ENCODE results near the gene STK32B. TPM values are rescaled to one million over a fixed set of nuclear protein-coding genes. Genes with fewer than 3 reads are reported as not detected.

STK32B gene
- total RNA-seq, 3 donors from 2014 or later, result 2.2 to 5.0 (median 4.6) TPM

DNA sequence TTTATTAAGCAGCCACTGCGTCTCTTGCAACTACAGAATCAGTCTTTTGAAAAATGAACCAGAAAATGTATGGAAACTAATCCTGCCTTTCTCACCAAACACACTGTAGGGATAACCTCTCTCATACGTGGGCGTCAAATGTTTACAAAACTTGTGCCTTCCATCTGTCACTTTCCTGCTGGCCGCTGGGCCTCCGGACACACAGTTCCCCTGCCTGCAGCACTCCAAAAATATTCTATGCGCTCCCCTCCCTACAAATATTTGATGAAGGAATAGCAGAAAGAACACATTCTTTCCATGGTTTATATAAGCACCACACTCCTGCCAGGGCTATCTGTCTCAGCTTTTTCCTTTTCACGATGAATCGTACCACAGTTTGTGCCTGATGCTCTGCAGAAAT lies 17.1 kb upstream of the STK32B start:
- no peaks in the 10 kb centered on the region for H3K9me3 ChIP-seq
- H3K4me1 ChIP-seq, result no peaks in the 10 kb centered on the region
- intact Hi-C loops (cut with DNase I; ENCODE audit: low total_unique reads), result no loop called here
- TF ChIP-seq POLR2A (IDR thresholded peaks at IDR 0.05), result no peak
- no peak for TF ChIP-seq POLR2AphosphoS5 (IDR thresholded peaks at IDR 0.05)
- no peak for TF ChIP-seq CTCF (IDR thresholded peaks at IDR 0.05)
- no peaks in the 10 kb centered on the region for H3K36me3 ChIP-seq
- peak overlapping the region in 1 of 2 donors; percentile 0 for H3K27ac ChIP-seq
- H3K4me3 ChIP-seq, result no peak overlapping the region
- no peak for DNase-seq (ENCODE audit: low spot score in 2 of 2)
- no peaks in the 10 kb centered on the region for H3K27me3 ChIP-seq

DNA sequence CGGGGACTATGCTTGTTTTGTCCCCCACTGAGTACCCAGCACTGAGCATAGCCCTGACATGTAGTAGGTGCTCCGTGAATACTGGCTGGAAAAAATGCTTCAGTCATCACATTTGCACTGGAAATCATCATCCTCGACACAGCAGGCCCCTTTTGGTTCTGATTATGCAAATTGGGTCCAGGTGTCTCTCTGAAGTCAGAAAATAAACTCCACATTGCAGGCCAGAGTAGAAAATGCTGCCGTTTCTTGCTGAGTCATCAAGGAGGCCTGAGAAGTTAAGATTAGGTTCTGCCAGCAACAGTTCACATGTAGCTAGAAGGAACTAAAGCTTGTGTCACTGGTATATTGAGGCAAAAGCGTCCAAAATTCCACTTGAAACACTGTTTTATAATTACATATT lies 15.0 kb upstream of the STK32B start:
- TF ChIP-seq POLR2A (IDR thresholded peaks at IDR 0.05) (no peak), POLR2AphosphoS5 (IDR thresholded peaks at IDR 0.05) (no peak), CTCF (IDR thresholded peaks at IDR 0.05) (no peak)
- intact Hi-C loops (cut with DNase I; ENCODE audit: low total_unique reads), result no loop called here
- no peaks in the 10 kb centered on the region for H3K9me3 ChIP-seq
- H3K27ac ChIP-seq, result no peak overlapping the region
- no peaks in the 10 kb centered on the region for H3K27me3 ChIP-seq
- DNase-seq (ENCODE audit: low spot score in 2 of 2), result no peak
- H3K4me3 ChIP-seq, result no peak overlapping the region
- no peaks in the 10 kb centered on the region for H3K4me1 ChIP-seq
- no peaks in the 10 kb centered on the region for H3K36me3 ChIP-seq

- no peak overlapping the region for H3K27ac ChIP-seq
- intact Hi-C loops (cut with DNase I; ENCODE audit: low total_unique reads), result no loop called here
- no peaks in the 10 kb centered on the region for H3K4me1 ChIP-seq
- H3K27me3 ChIP-seq, result no peaks in the 10 kb centered on the region
- no peaks in the 10 kb centered on the region for H3K9me3 ChIP-seq
- TF ChIP-seq POLR2AphosphoS5 (IDR thresholded peaks at IDR 0.05) (peak in 1 of 3 donors; percentile 31), POLR2A (IDR thresholded peaks at IDR 0.05) (no peak)
- no peaks in the 10 kb centered on the region for H3K36me3 ChIP-seq
- H3K4me3 ChIP-seq, result no peak overlapping the region
- no peak for DNase-seq (ENCODE audit: low spot score in 2 of 2)
Measured at GRCh38 chr4:5037553-5038551, 13.4 kb upstream of the STK32B start.

DNA sequence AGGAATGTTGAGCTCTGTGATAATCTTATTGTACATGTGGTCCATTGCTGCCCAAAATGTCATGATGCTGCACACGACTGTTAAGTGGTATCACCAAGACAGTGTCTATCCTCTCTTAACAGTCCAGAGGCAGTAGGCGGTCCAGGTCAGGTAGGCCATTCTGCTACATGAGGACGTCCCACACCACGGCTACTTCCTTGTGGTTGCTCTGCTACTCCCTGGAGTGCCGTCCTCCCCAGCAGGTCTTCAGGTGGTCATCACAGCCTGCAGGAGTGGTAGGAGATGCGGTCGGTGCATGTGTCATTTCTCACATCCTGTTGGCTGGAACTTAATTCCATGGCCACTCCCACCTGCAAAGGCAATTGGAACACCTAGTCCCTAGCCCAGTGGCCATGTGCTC lies 11.5 kb upstream of the STK32B start:
- Histone ChIP-seq H3K36me3 (no peaks in the 10 kb centered on the region), H3K4me3 (no peak overlapping the region), H3K4me1 (no peaks in the 10 kb centered on the region), H3K27me3 (no peaks in the 10 kb centered on the region), H3K9me3 (no peaks in the 10 kb centered on the region), H3K27ac (no peak overlapping the region)
- intact Hi-C loops (cut with DNase I; ENCODE audit: low total_unique reads), result no loop called here
- TF ChIP-seq POLR2AphosphoS5 (IDR thresholded peaks at IDR 0.05) (no peak), POLR2A (IDR thresholded peaks at IDR 0.05) (no peak), CTCF (IDR thresholded peaks at IDR 0.05) (no peak)
- no peak for DNase-seq (ENCODE audit: low spot score in 2 of 2)

DNA sequence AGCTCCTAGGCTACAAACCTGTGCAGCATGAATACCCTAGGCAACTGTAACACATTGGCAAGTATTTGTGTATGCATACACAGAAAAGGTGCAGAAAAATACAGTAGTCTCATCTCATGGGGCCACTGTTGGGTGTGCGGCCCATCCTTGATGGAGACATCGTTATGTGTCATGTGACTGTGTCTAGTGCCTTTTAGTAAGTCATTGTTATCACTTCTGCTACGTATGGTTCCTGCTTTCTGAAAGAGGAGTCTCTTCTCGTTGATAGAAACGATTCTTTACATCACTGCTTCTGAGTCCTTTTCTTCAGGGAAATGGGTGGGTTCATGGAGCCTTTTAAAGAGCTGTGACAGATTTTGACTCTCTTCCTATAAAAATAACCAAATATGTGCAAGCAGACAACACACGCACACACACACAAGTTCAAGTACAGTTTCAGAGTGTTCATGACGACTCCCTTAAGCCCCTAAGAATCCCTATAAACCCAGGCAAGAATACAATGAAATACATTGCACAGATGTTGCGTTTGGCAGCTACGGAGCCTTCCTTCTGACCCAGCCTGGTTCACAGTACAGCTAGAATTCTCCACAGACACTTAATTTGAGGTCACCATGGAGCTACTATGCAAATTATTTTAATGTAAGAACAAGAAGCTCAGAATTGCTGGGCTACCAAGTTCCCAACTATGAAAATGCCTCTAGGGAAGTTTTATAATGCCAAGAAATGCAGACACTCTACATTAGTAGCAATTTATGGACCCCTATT lies 10.2 kb upstream of the STK32B start:
- no peak for DNase-seq (ENCODE audit: low spot score in 2 of 2)
- Histone ChIP-seq H3K27me3 (no peaks in the 10 kb centered on the region), H3K36me3 (no peaks in the 10 kb centered on the region), H3K4me3 (no peak overlapping the region), H3K27ac (no peak overlapping the region), H3K9me3 (no peaks in the 10 kb centered on the region), H3K4me1 (no peaks in the 10 kb centered on the region)
- no peak for TF ChIP-seq POLR2A (IDR thresholded peaks at IDR 0.05)
- TF ChIP-seq CTCF (IDR thresholded peaks at IDR 0.05), result no peak
- TF ChIP-seq POLR2AphosphoS5 (IDR thresholded peaks at IDR 0.05), result no peak
- intact Hi-C loops (cut with DNase I; ENCODE audit: low total_unique reads), result no loop called here
